Activated CD4-positive, alpha-beta T cell treated with anti-CD3 and anti-CD28 coated beads, Interleukin-2, amount 50 U/mL, for 16 hours (primary cell): ENCODE results near the gene CAPZA2.
"Not testable (repeated sequence)": the region's sequence is repeated elsewhere in the genome, so short reads cannot be mapped to it uniquely, and the experiment has no call there.

Experiments used
- DNase-seq: peaks from one replicate; pipeline ENCODE4 v3.0.0-alpha.2; 2020

CAPZA2 gene

GRCh38 chr7:116955801-116956476 lies 93.6 kb downstream of the CAPZA2 start:
- peak; percentile 67 for DNase-seq

DNA sequence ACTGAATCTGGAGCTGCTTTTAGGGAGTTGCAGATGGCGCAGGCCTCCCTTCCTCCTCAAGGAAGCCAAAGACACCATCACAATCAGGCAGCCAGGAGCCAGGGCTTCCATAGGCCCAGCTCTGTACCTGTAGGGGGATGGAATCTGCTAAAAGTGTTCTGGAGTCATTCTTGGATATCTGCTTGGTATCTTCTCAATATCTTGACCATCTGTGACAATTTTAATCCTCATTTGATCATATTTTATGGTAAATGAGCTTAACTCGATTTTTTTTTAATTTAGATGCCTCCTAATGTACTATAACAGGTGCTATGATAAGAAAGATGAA lies 94.1 kb downstream of the CAPZA2 start:
- DNase-seq, result no peak

GRCh38 chr7:116957874-116958273 lies 95.5 kb downstream of the CAPZA2 start:
- DNase-seq, result no peak

- DNase-seq, result not testable (repeated sequence)
Measured at GRCh38 chr7:116961966-116962673, 99.7 kb downstream of the CAPZA2 start.

DNA sequence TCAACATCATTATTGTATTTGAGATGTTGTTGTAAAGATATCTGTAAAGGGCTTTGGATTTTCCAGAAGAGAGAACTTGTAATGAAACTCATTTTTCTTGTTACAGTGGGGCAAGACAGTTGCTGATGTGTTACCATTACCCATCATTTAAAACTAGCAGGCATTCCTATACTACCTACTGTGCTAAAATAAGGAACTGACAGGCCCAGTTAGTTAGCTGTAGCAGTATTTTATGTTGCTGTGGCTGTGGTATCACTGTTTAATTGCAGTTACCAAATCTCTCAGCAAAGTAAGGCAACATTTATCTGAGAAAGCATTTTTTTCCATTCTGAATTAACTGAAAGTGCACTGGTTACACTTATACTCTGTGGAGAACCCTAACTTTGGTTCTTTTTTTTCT lies 100.8 kb downstream of the CAPZA2 start:
- no peak for DNase-seq

DNA sequence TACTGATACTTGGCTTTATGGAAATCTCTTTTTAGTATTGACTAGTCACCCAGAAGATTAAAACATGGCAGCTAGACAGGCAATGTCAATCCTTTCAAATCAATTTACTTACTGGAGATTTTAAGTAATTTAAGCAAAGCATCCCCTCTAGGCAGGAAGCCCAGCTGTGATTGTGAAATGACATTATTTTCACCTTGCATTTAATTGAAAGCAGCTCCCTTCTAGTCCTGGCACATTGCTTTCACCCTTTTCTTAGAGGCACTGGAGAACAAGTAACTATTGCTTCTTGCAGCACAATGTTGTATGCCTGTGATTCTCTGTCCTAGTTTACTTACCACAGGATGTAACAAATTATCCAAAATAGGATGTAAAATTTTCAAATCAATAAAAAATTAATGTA lies 104.2 kb downstream of the CAPZA2 start:
- no peak for DNase-seq

GRCh38 chr7:116967254-116967922 lies 105.0 kb downstream of the CAPZA2 start:
- DNase-seq, result no peak

DNA sequence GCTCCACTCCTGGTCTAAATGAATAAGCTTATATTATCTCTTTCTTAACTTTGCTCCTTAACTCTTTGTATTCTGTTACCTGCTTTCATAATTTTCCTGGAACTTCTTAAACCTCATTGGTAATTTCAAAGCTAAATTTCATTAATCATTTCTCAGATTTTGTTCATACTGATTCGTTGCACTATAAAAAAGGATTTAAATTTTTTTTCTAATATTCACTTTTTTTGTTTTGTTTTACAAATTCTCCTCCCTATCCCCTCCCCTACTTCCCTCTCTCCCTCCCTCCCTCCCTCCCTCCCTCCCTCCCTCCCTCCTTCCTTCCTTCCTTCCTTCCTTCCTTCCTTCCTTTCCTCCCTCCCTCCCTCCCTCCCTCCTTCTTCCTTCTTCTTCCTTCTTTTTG lies 105.6 kb downstream of the CAPZA2 start:
- no peak for DNase-seq

DNA sequence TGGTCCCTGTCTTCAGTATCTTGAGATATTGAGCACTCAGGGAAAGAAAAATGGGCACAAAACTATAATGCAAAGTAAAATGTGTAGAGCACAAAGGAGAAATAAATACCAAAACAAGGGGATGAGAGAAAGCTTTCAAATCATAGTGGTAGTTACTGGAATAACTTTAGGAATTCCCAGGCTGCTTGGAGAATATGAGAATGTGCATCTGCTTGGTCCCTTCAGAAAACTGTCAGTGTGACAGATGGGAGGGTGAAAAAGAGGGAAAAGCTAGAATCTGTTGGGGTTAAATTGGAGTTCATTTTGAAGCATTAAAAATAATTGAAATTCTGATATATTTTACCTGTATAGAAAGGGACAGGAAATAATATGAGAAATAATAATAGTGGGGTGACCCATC lies 106.2 kb downstream of the CAPZA2 start:
- no peak for DNase-seq

DNA sequence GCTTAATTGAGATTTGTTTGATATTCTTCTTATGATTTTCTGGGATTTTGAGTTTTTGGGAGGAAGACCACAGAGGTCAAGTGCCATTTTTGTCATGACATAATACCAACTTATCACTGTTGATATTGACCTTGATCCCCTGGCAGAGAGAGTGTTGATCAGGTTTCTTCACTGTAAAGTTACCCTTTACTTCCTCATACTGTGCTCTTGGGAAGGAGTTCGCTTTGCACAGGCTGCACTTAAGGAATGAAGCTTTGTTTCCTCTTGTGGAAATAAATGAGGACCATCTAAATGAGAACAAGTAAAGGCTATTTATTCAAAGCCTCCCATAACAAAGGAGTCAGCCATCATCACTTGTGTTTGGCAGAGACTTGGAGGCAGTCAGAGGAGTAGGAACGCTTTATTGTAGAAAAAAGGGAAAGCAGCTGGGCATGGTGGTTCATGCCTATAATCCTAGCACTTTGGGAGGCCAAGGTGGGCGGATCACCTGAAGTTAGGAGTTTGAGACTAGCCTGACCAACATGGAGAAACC lies 107.0 kb downstream of the CAPZA2 start:
- no peak for DNase-seq

DNA sequence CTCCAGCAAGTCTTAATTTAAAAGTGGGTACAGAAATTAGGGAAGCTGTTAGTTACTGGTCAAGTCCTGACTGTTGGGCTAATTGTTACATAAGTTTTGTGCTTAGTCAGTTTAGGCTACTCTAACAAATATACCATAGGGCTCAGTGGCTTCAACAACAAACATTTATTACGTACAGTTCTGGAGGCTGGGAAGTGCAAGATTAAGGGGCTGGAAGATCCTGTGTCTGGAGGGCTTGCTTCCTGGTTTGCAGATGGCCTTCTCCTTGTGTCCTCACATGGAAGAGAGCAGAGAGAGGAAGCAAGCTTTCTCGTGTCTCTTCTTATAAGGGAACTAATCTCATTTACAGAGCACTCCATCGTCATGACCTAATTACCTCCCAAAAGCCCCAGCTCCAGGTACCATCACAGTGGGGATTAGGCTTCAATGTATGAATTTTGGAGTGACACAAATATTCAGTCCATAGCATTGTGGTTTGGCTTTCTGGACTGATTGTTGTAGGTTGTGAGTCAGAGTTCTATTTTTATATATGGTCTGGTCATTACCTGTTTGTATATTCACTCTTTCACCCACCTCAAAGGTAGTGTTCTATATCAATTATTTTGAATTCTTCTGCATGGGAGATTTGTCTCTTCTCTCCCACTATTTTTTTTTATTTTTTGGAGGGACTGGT lies 108.0 kb downstream of the CAPZA2 start:
- DNase-seq, result no peak

DNA sequence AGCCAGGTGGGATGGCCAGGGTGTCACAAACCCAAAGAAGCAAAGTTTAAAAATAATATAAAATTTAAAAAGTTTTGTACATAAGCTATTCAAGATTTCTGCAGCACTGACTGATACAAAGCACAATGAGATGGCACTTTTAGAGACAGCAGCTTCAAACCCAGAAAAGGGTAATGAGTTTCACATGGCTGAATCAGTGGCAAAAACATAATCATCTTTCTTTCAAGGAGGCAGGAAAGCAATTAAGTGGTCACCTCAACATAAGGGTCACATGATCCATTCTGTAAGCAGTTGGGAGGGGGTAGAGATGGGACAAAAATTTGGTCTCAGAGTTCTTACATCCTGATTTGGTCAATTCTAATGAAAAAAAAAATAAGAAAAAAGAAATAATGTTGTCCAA lies 108.8 kb downstream of the CAPZA2 start:
- DNase-seq, result not testable (repeated sequence)
